HEK293T (cell line): ENCODE data around the gene IRS1.

Experiments
- CTCF ChIA-PET: fragments of 350-600 bp; formaldehyde crosslinking; extraction: SDS; loops from one replicate; lab custom pipeline; 2021; ENCODE audit warnings: antibody characterized with exemption, inconsistent platforms; lab: Yijun Ruan, JAX
- POLR2A ChIA-PET: fragments of 350-600 bp; formaldehyde crosslinking; extraction: SDS; loops from one replicate; lab custom pipeline; 2020; ENCODE audit warnings: antibody characterized with exemption, inconsistent platforms; lab: Yijun Ruan, JAX
- DNase-seq: peaks from one replicate; pipeline ENCODE4 v3.0.0; 2012; ENCODE audit warnings: mixed read lengths; ENCODE audit errors: extremely low spot score
- ARNT ChIP-seq: fragments of 450-650 bp; IDR thresholded peaks from 2 replicates; pipeline ENCODE4 v1.6.1; 2017; ENCODE audit warnings: mild to moderate bottlenecking
- BHLHE40 ChIP-seq: fragments of 450-650 bp; IDR thresholded peaks from 2 replicates; pipeline ENCODE4 v1.6.1; 2016; ENCODE audit warnings: mild to moderate bottlenecking, moderate library complexity, borderline replicate concordance
- CTBP1 ChIP-seq: fragments of 450-650 bp; IDR thresholded peaks from 2 replicates; pipeline ENCODE4 v1.6.1; 2016; ENCODE audit warnings: borderline replicate concordance
- ELF4 ChIP-seq: fragments of 450-650 bp; IDR thresholded peaks from 2 replicates; pipeline ENCODE4 v1.6.1; 2017; ENCODE audit warnings: antibody characterized with exemption
- FOXA1 ChIP-seq: fragments of 450-650 bp; IDR thresholded peaks from 2 replicates; pipeline ENCODE4 v1.6.1; 2016; ENCODE audit warnings: mild to moderate bottlenecking
- FOXK2 ChIP-seq: fragments of 450-650 bp; IDR thresholded peaks from 2 replicates; pipeline ENCODE4 v1.6.1; 2016; ENCODE audit warnings: mild to moderate bottlenecking
- FOXM1 ChIP-seq: fragments of 450-650 bp; IDR thresholded peaks from 2 replicates; pipeline ENCODE4 v1.6.1; 2017; ENCODE audit warnings: mild to moderate bottlenecking, borderline replicate concordance
- HDGF ChIP-seq: fragments of 450-650 bp; IDR thresholded peaks from 2 replicates; pipeline ENCODE4 v1.6.1; 2017; ENCODE audit warnings: antibody characterized with exemption, borderline replicate concordance
- L3MBTL2 ChIP-seq: fragments of 450-650 bp; conservative IDR thresholded peaks from 2 replicates; pipeline ENCODE4 v1.6.1; 2016; ENCODE audit warnings: mild to moderate bottlenecking
- LEF1 ChIP-seq: fragments of 450-650 bp; IDR thresholded peaks from 2 replicates; pipeline ENCODE4 v1.6.1; 2017; ENCODE audit warnings: mild to moderate bottlenecking, borderline replicate concordance
- NFRKB ChIP-seq: fragments of 450-650 bp; IDR thresholded peaks from 2 replicates; pipeline ENCODE4 v1.6.1; 2016; ENCODE audit warnings: mild to moderate bottlenecking, moderate library complexity
- PKNOX1 ChIP-seq: fragments of 450-650 bp; IDR thresholded peaks from 2 replicates; pipeline ENCODE4 v1.6.1; 2016
- SP1 ChIP-seq: fragments of 450-650 bp; IDR thresholded peaks from 2 replicates; pipeline ENCODE4 v1.6.1; 2017
- SUZ12 ChIP-seq: fragments of 450-650 bp; IDR thresholded peaks from 2 replicates; pipeline ENCODE4 v1.6.1; 2016; ENCODE audit warnings: mild to moderate bottlenecking
- TARDBP ChIP-seq: fragments of 450-650 bp; IDR thresholded peaks from 2 replicates; pipeline ENCODE4 v1.6.1; 2016
- ZNF384 ChIP-seq: fragments of 450-650 bp; IDR thresholded peaks from 2 replicates; pipeline ENCODE4 v1.6.1; 2016

IRS1 gene

GRCh38 chr2:226756131-226756530 lies 43.5 kb downstream of the IRS1 start:
- TF ChIP-seq FOXK2 = no peak
- no peak for TF ChIP-seq FOXA1
- TF ChIP-seq PKNOX1 = no peak
- TF ChIP-seq CTBP1 = no peak
- TF ChIP-seq TARDBP = no peak
- no peak for TF ChIP-seq ZNF384
- no peak for TF ChIP-seq BHLHE40
- TF ChIP-seq ELF4 = no peak
- no peak for TF ChIP-seq ARNT
- no peak for TF ChIP-seq HDGF
- no peak for TF ChIP-seq SUZ12
- TF ChIP-seq SP1 = no peak
- TF ChIP-seq FOXM1 = no peak
- TF ChIP-seq LEF1 = no peak
- ChIA-PET POLR2A (no interaction called here), CTCF (no interaction called here)
- DNase-seq = no peak

DNA sequence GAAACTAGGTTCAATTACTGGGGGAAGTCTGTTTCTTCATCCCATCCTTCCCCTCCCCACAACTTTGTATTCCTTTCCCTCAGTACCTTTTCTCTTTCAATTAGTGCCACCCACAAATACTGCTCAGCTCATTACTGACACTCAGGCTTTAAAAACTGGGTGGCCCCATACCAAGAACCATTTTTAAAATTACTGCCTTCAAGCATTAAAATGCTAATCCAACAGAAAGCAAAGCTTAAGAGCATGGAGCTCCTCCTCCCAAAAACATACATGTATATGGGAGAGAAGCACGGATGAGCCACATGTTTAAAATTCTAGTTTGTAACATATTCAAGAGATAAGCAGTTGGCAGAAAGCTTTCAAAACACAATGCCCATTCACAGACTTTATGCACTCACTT lies 44.0 kb downstream of the IRS1 start:
- no peak for TF ChIP-seq FOXM1
- no peak for TF ChIP-seq ARNT
- TF ChIP-seq LEF1 = no peak
- TF ChIP-seq SUZ12 = no peak
- no peak for TF ChIP-seq HDGF
- no peak for TF ChIP-seq NFRKB
- TF ChIP-seq CTBP1 = no peak
- no peak for TF ChIP-seq L3MBTL2
- ChIA-PET CTCF (no interaction called here), POLR2A (no interaction called here)
- DNase-seq = no peak

DNA sequence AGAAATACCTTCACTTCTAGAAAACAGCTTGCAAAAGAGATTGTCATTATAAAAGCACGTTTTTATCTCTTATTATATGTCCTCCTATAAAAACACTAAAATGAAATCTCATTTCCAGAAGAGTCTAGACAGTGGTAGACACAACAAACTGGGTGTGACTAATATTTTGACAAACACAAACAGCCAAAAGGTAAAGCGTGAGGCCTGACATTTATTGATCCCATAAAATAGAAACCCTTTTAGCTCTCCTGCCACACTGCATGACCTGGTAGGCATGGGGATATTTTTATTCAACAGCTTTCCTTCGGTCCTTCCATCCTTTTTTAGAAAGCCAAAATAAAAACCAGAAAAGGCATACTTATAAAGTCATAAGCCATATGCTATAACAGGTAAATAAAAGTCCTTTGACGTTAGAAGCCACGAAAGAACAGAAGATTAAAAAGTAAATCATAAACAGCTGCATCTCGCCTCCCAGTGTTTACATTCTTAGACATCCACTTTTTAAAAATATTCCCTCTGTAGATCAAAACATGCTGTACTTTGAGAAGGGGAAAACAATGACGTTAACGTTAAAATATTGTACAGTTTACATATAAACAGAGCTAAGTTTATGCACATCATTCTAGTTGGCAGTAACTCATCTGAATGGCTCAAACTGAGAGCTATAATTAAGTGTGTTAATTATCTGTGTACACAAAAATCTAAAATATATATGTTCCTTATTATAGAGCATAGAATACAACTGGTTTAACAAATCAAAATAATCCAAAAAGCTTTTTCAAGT lies 44.6 kb downstream of the IRS1 start:
- no peak for TF ChIP-seq HDGF
- TF ChIP-seq FOXK2 = no peak
- no peak for TF ChIP-seq SUZ12
- TF ChIP-seq L3MBTL2 = no peak
- no peak for TF ChIP-seq ARNT
- TF ChIP-seq ELF4 = no peak
- no peak for TF ChIP-seq ZNF384
- no peak for TF ChIP-seq CTBP1
- no peak for TF ChIP-seq LEF1
- TF ChIP-seq BHLHE40 = no peak
- TF ChIP-seq FOXM1 = no peak
- TF ChIP-seq FOXA1 = no peak
- TF ChIP-seq PKNOX1 = no peak
- TF ChIP-seq SP1 = no peak
- no peak for TF ChIP-seq NFRKB
- no peak for TF ChIP-seq TARDBP
- POLR2A ChIA-PET = no interaction called here
- CTCF ChIA-PET = no interaction called here
- DNase-seq = no peak

GRCh38 chr2:226752887-226753286 lies 46.7 kb downstream of the IRS1 start:
- ChIA-PET POLR2A (no interaction called here), CTCF (no interaction called here)
- DNase-seq = no peak
- TF ChIP-seq TARDBP = no peak
- no peak for TF ChIP-seq LEF1
- TF ChIP-seq L3MBTL2 = no peak
- TF ChIP-seq FOXK2 = no peak
- TF ChIP-seq ELF4 = no peak
- TF ChIP-seq FOXM1 = no peak
- no peak for TF ChIP-seq BHLHE40
- TF ChIP-seq ARNT = no peak
- TF ChIP-seq PKNOX1 = no peak
- no peak for TF ChIP-seq SP1
- no peak for TF ChIP-seq SUZ12
- no peak for TF ChIP-seq ZNF384
- no peak for TF ChIP-seq CTBP1
- TF ChIP-seq FOXA1 = no peak
- TF ChIP-seq NFRKB = no peak
- TF ChIP-seq HDGF = no peak

DNA sequence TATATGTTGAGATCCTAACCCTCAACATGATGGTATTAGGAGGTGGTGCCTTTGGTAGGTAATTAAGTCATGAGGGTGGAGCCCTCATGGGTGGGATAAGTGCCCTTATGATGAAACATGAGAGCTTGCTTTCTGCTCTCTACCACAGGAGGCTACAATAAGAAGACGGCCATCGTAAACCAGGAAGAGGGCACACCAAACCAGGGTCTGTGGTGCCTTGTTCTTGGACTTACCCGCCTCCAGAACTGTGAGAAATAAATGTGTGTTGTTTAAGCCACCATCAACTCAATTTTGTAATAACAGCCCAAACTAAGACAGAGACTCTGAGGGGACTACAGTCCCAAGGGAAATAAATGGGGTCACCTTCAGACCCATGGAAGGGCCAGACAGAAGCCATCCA lies 52.3 kb downstream of the IRS1 start:
- TF ChIP-seq ZNF384 (no peak), ARNT (no peak), BHLHE40 (no peak), NFRKB (no peak), SUZ12 (no peak), FOXM1 (no peak), FOXA1 (no peak), TARDBP (no peak), CTBP1 (no peak), SP1 (no peak), LEF1 (no peak), FOXK2 (no peak), PKNOX1 (no peak), ELF4 (no peak), L3MBTL2 (no peak), HDGF (no peak)
- CTCF ChIA-PET = no interaction called here
- DNase-seq = no peak
- POLR2A ChIA-PET = no interaction called here
